HEK293 (cell line): ENCODE results near the gene FRMD4A.

Source experiments
- CTCF ChIA-PET: fragments of 350-600 bp; formaldehyde crosslinking; extraction: SDS; loops from one replicate; lab custom pipeline; 2021; ENCODE audit warnings: antibody characterized with exemption; lab: Yijun Ruan, JAX
- POLR2A ChIA-PET: fragments of 300-600 bp; formaldehyde crosslinking; extraction: SDS; loops from one replicate; lab custom pipeline; 2020; ENCODE audit warnings: antibody characterized with exemption, inconsistent platforms; lab: Yijun Ruan, JAX
- H3K27ac ChIP-seq: fragments of 200-500 bp; sonication (Bioruptor generic); 2 replicates; pipeline ENCODE4 v1.5.1; 2014; ENCODE audit warnings: low read depth, low read length, control low read depth, inconsistent platforms; ENCODE audit errors: extremely low read depth
- H3K36me3 ChIP-seq, 2 experiments: fragments of 200-500 bp in 1 of 2; sonication (Bioruptor generic) in 1 of 2; 1 replicate in 1 of 2; 2 replicates in 1 of 2; pipeline ENCODE4 v1.5.1; 2014 to 2017; ENCODE audit warnings: inconsistent platforms in 2 of 2, low read length in 2 of 2; ENCODE audit not compliant: control insufficient read depth in 2 of 2, insufficient read depth in 1 of 2
- H3K4me1 ChIP-seq: fragments of 200-500 bp; sonication (Bioruptor generic); 2 replicates; pipeline ENCODE4 v1.5.1; 2014; ENCODE audit warnings: mild to moderate bottlenecking, low read length, inconsistent platforms; ENCODE audit not compliant: control insufficient read depth, insufficient read depth
- H3K4me3 ChIP-seq: 2 replicates; pipeline ENCODE4 v1.5.1; 2011; ENCODE audit warnings: low read depth, mild to moderate bottlenecking, control low read depth, low read length, moderate library complexity
- H3K9me3 ChIP-seq: fragments of 200-500 bp; sonication (Bioruptor generic); 2 replicates; pipeline ENCODE4 v1.5.1; 2014; ENCODE audit warnings: low read depth, low read length, inconsistent platforms; ENCODE audit not compliant: control insufficient read depth, insufficient read depth
- INSM2 ChIP-seq: fragments of 450-650 bp; formaldehyde crosslinking; IDR thresholded peaks from 2 replicates; pipeline ENCODE4 v1.5.1; 2016; ENCODE audit warnings: missing biosample characterization, missing genetic modification characterization
- KLF16 ChIP-seq: fragments of 450-650 bp; formaldehyde crosslinking; IDR thresholded peaks from 2 replicates; pipeline ENCODE4 v1.5.1; 2017; ENCODE audit warnings: missing biosample characterization, missing genetic modification characterization
- MEIS1 ChIP-seq: sonication (generic); formaldehyde crosslinking; IDR thresholded peaks from 2 replicates; pipeline ENCODE4 v1.8.1; 2022; ENCODE audit warnings: missing genetic modification reagents, mild to moderate bottlenecking, borderline replicate concordance
- MZF1 ChIP-seq: fragments of 450-650 bp; formaldehyde crosslinking; IDR thresholded peaks from 2 replicates; pipeline ENCODE4 v1.5.1; 2017; ENCODE audit warnings: missing biosample characterization, missing genetic modification characterization, borderline replicate concordance
- PRDM1 ChIP-seq: fragments of 450-650 bp; formaldehyde crosslinking; IDR thresholded peaks from 2 replicates; pipeline ENCODE4; 2016; ENCODE audit warnings: missing biosample characterization, missing genetic modification characterization
- SP3 ChIP-seq: fragments of 450-650 bp; formaldehyde crosslinking; IDR thresholded peaks from 2 replicates; pipeline ENCODE4 v1.5.1; 2016; ENCODE audit warnings: missing biosample characterization, missing genetic modification characterization
- ZBTB49 ChIP-seq: fragments of 450-650 bp; formaldehyde crosslinking; IDR thresholded peaks from 2 replicates; pipeline ENCODE4 v1.5.1; 2016; ENCODE audit warnings: missing biosample characterization, missing genetic modification characterization, low read depth
- ZBTB6 ChIP-seq: fragments of 450-650 bp; formaldehyde crosslinking; IDR thresholded peaks from 2 replicates; pipeline ENCODE4 v1.5.1; 2017; ENCODE audit warnings: missing biosample characterization, missing genetic modification characterization
- ZIC2 ChIP-seq: fragments of 450-650 bp; formaldehyde crosslinking; IDR thresholded peaks from 2 replicates; pipeline ENCODE4 v1.5.1; 2016; ENCODE audit warnings: missing biosample characterization, missing genetic modification characterization
- ZNF114 ChIP-seq: fragments of 450-650 bp; formaldehyde crosslinking; IDR thresholded peaks from 2 replicates; pipeline ENCODE4 v1.5.0; 2017; ENCODE audit warnings: missing biosample characterization, missing genetic modification characterization
- ZNF138 ChIP-seq: fragments of 450-650 bp; formaldehyde crosslinking; IDR thresholded peaks from 2 replicates; pipeline ENCODE4 v1.5.1; 2016; ENCODE audit warnings: missing biosample characterization, missing genetic modification characterization, borderline replicate concordance
- ZNF18 ChIP-seq: fragments of 450-650 bp; formaldehyde crosslinking; IDR thresholded peaks from 2 replicates; pipeline ENCODE4 v1.5.1; 2016; ENCODE audit warnings: missing biosample characterization, missing genetic modification characterization
- ZNF266 ChIP-seq: fragments of 450-650 bp; formaldehyde crosslinking; IDR thresholded peaks from 2 replicates; pipeline ENCODE4 v1.5.1; 2016; ENCODE audit warnings: missing biosample characterization, missing genetic modification characterization, low read depth
- ZNF280C ChIP-seq: fragments of 450-650 bp; formaldehyde crosslinking; IDR thresholded peaks from 2 replicates; pipeline ENCODE4 v1.5.1; 2016; ENCODE audit warnings: missing biosample characterization, missing genetic modification characterization
- ZNF302 ChIP-seq: fragments of 450-650 bp; formaldehyde crosslinking; IDR thresholded peaks from 2 replicates; pipeline ENCODE4 v1.5.1; 2016; ENCODE audit warnings: missing biosample characterization, missing genetic modification characterization, low read depth
- ZNF324 ChIP-seq: fragments of 450-650 bp; formaldehyde crosslinking; IDR thresholded peaks from 2 replicates; pipeline ENCODE4 v1.5.1; 2016; ENCODE audit warnings: missing biosample characterization, missing genetic modification characterization
- ZNF335 ChIP-seq: fragments of 450-650 bp; formaldehyde crosslinking; conservative IDR thresholded peaks from 2 replicates; pipeline ENCODE4 v1.5.1; 2016; ENCODE audit warnings: missing biosample characterization, missing genetic modification characterization
- ZNF391 ChIP-seq: fragments of 450-650 bp; formaldehyde crosslinking; IDR thresholded peaks from 2 replicates; pipeline ENCODE4 v1.5.1; 2016; ENCODE audit warnings: low read depth, missing biosample characterization, missing genetic modification characterization, borderline replicate concordance
- ZNF404 ChIP-seq: fragments of 450-650 bp; formaldehyde crosslinking; IDR thresholded peaks from 2 replicates; pipeline ENCODE4 v1.5.1; 2017; ENCODE audit warnings: missing biosample characterization, missing genetic modification characterization
- ZNF48 ChIP-seq: fragments of 450-650 bp; formaldehyde crosslinking; IDR thresholded peaks from 2 replicates; pipeline ENCODE4 v1.5.1; 2016; ENCODE audit warnings: missing biosample characterization, missing genetic modification characterization
- ZNF529 ChIP-seq: fragments of 450-650 bp; formaldehyde crosslinking; IDR thresholded peaks from 2 replicates; pipeline ENCODE4 v1.5.1; 2017; ENCODE audit warnings: missing genetic modification characterization, missing biosample characterization; ENCODE audit not compliant: insufficient replicate concordance
- ZNF549 ChIP-seq: fragments of 450-650 bp; IDR thresholded peaks from 2 replicates; pipeline ENCODE4 v1.5.1; 2018; ENCODE audit warnings: missing biosample characterization, missing genetic modification characterization, mild to moderate bottlenecking, inconsistent platforms, moderate library complexity
- ZNF626 ChIP-seq: fragments of 450-650 bp; sonication (Bioruptor Pico); formaldehyde crosslinking; IDR thresholded peaks from 2 replicates; pipeline ENCODE4 v1.5.1; 2018; ENCODE audit warnings: missing biosample characterization, missing genetic modification characterization, inconsistent platforms
- ZNF677 ChIP-seq: fragments of 450-650 bp; IDR thresholded peaks from 2 replicates; pipeline ENCODE4 v1.5.0; 2018; ENCODE audit warnings: missing biosample characterization, mild to moderate bottlenecking, missing genetic modification characterization, moderate library complexity
- ZNF776 ChIP-seq: fragments of 450-650 bp; formaldehyde crosslinking; IDR thresholded peaks from 2 replicates; pipeline ENCODE4 v1.5.0; 2017; ENCODE audit warnings: missing biosample characterization, missing genetic modification characterization, borderline replicate concordance
- ZNF837 ChIP-seq: fragments of 450-650 bp; formaldehyde crosslinking; IDR thresholded peaks from 2 replicates; pipeline ENCODE4 v1.5.1; 2016; ENCODE audit warnings: missing biosample characterization, missing genetic modification characterization

Gene FRMD4A

GRCh38 chr10:13637303-13637856, 693.3 kb downstream of the FRMD4A start (continued):
- TF ChIP-seq MZF1 (tag by site-specific recombination) (no peak), ZNF529 (tag by site-specific recombination) (no peak), ZNF114 (tag by site-specific recombination) (no peak), ZNF404 (tag by site-specific recombination) (no peak), ZNF266 (tag by site-specific recombination) (no peak), ZNF837 (tag by site-specific recombination) (no peak), KLF16 (tag by site-specific recombination) (no peak), ZNF48 (tag by site-specific recombination) (no peak), ZIC2 (no peak), ZNF677 (tag by site-specific recombination) (no peak)

- no peak for TF ChIP-seq PRDM1 (tag by site-specific recombination)
- no peak for TF ChIP-seq SP3 (tag by site-specific recombination)
- TF ChIP-seq ZBTB49 (tag by site-specific recombination), result no peak
- TF ChIP-seq ZNF549 (tag by site-specific recombination), result no peak
- TF ChIP-seq ZNF324 (tag by site-specific recombination), result no peak
- TF ChIP-seq ZNF138 (tag by site-specific recombination), result no peak
- no peak for TF ChIP-seq ZNF626 (tag by site-specific recombination)
- peaks cover 0 to 45% of the 10 kb centered on the region in 2 experiments for H3K36me3 ChIP-seq
- no peaks in the 10 kb centered on the region for H3K4me1 ChIP-seq
- no peaks in the 10 kb centered on the region for H3K9me3 ChIP-seq
- ChIA-PET POLR2A (no interaction called here), CTCF (no interaction called here)
- H3K27ac ChIP-seq, result no peak overlapping the region
- no peak overlapping the region for H3K4me3 ChIP-seq
Measured at GRCh38 chr10:13636776-13637175, 693.9 kb downstream of the FRMD4A start.

- Histone ChIP-seq H3K9me3 (no peaks in the 10 kb centered on the region), H3K4me1 (no peaks in the 10 kb centered on the region), H3K27ac (no peak overlapping the region), H3K36me3 (peaks cover 0 to 32% of the 10 kb centered on the region in 2 experiments), H3K4me3 (no peak overlapping the region)
- ChIA-PET CTCF (interaction anchor here (1.0 to 1.6 kb wide), 3 partner anchors 20 to 194 kb away, joined by 3 to 4 read pairs (median 3); no protein-coding TSS in a partner anchor), POLR2A (interaction anchor here (1.2 kb wide), 1 partner anchor 47 kb away, joined by 3 read pairs; the partner anchor contains the start of gene PRPF18)
- no peak for TF ChIP-seq ZNF391 (tag by site-specific recombination)
- TF ChIP-seq INSM2 (tag by site-specific recombination), result no peak
- no peak for TF ChIP-seq ZNF302 (tag by site-specific recombination)
- no peak for TF ChIP-seq MEIS1 (CRISPR knock-in tag)
- TF ChIP-seq ZNF335, result no peak
- no peak for TF ChIP-seq ZNF280C (tag by site-specific recombination)
- no peak for TF ChIP-seq ZNF18 (tag by site-specific recombination)
- TF ChIP-seq ZNF776 (tag by site-specific recombination), result no peak
- no peak for TF ChIP-seq ZBTB6
Measured at GRCh38 chr10:13634207-13634606, 696.5 kb downstream of the FRMD4A start.
